ENCODE data around the gene PITPNB.

Gene PITPNB

DNA sequence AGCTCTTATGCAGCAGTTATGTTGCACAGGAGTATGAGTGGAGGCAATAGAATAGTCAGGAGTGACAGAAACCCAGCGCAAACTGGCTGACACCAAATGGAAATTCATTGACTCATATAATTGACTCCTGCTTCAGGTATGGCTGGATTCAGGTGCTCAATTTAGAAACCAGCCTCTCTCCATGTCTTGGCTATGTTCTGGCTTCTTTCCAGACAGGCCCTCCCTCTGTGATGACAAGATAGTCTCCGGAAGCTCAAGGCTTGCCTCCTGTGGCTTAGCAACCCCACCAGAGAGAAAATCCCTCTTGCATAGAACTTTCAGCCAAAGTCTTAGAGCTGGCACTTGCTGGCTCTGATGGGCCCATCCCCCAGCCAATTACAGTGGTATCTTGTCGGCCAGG lies 89.4 kb downstream of the PITPNB start:
- Histone ChIP-seq H3K9ac (ENCODE audit: low read depth, low read length) (no peak overlapping the region), H3K4me3 (ENCODE audit: low read depth, low read length) (no peak overlapping the region), H3K27ac (ENCODE audit: low read depth, low read length) (no peak overlapping the region), H3K9me3 (ENCODE audit: control insufficient read depth, insufficient read depth, low read length) (no peaks in the 10 kb centered on the region), H3K4me1 (ENCODE audit: control insufficient read depth, insufficient read depth, low read length) (no peaks in the 10 kb centered on the region), H3K27me3 (ENCODE audit: control insufficient read depth, insufficient read depth, low read length) (no peaks in the 10 kb centered on the region), H3K36me3 (ENCODE audit: control insufficient read depth, insufficient read depth, low read length) (no peaks in the 10 kb centered on the region)

GRCh38 chr22:27827604-27828587 lies 91.2 kb downstream of the PITPNB start:
- Histone ChIP-seq H3K9me3 (ENCODE audit: control insufficient read depth, insufficient read depth, low read length) (no peaks in the 10 kb centered on the region), H3K36me3 (ENCODE audit: control insufficient read depth, insufficient read depth, low read length) (no peaks in the 10 kb centered on the region), H3K4me3 (ENCODE audit: low read depth, low read length) (no peak overlapping the region), H3K27me3 (ENCODE audit: control insufficient read depth, insufficient read depth, low read length) (no peaks in the 10 kb centered on the region), H3K27ac (ENCODE audit: low read depth, low read length) (no peak overlapping the region), H3K4me1 (ENCODE audit: control insufficient read depth, insufficient read depth, low read length) (no peaks in the 10 kb centered on the region), H3K9ac (ENCODE audit: low read depth, low read length) (no peak overlapping the region)

DNA sequence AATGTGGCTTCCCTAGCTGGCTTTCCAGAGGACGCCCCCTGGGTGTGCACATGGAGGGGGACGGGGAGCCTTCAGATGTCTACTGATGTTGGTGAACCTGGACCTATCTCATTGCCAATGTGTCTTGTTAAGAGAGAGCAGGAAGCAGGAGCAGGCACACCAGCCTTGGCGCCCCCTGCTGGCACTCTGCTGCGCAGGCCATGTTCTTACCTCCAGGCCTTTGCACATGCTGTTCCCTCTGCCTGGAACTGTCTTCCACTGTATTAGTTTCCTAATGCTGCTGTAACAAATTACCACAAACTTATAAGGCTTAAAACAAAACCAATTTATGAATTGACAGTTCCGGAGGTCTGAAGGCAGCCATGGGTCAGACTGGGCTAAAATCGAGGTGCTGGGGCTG lies 93.9 kb downstream of the PITPNB start:
- H3K27ac ChIP-seq (ENCODE audit: low read depth, low read length) = no peak overlapping the region
- no peak overlapping the region for H3K4me3 ChIP-seq (ENCODE audit: low read depth, low read length)
- H3K27me3 ChIP-seq (ENCODE audit: control insufficient read depth, insufficient read depth, low read length) = no peaks in the 10 kb centered on the region
- H3K9me3 ChIP-seq (ENCODE audit: control insufficient read depth, insufficient read depth, low read length) = no peaks in the 10 kb centered on the region
- no peak overlapping the region for H3K9ac ChIP-seq (ENCODE audit: low read depth, low read length)
- peaks cover 7% of the 10 kb centered on the region; the same call in 1 of the 2 replicates for H3K4me1 ChIP-seq (ENCODE audit: control insufficient read depth, insufficient read depth, low read length)
- H3K36me3 ChIP-seq (ENCODE audit: control insufficient read depth, insufficient read depth, low read length) = no peaks in the 10 kb centered on the region

DNA sequence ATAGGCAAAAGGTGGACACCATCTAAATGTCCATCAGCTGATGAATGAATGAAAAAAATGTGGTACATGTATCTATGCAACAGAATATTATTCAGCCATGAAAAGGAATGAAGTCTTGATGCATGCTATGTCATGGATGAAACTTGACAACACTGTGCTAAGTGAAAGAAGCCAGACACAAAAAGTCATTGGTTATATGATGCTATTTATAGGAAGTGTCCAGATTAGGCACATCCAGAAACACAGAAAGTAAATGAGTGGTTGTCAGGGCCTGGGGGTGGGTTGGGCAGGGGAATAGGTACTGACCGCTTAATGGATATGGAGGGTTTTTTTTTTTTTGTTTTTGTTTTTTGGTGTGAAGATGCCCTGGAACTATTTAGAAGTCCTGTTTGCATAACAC lies 95.8 kb downstream of the PITPNB start:
- no peak overlapping the region for H3K9ac ChIP-seq (ENCODE audit: low read depth, low read length)
- no peaks in the 10 kb centered on the region for H3K9me3 ChIP-seq (ENCODE audit: control insufficient read depth, insufficient read depth, low read length)
- H3K4me1 ChIP-seq (ENCODE audit: control insufficient read depth, insufficient read depth, low read length) = peaks cover 7% of the 10 kb centered on the region; the same call in 1 of the 2 replicates
- H3K4me3 ChIP-seq (ENCODE audit: low read depth, low read length) = no peak overlapping the region
- H3K36me3 ChIP-seq (ENCODE audit: control insufficient read depth, insufficient read depth, low read length) = no peaks in the 10 kb centered on the region
- H3K27me3 ChIP-seq (ENCODE audit: control insufficient read depth, insufficient read depth, low read length) = no peaks in the 10 kb centered on the region
- H3K27ac ChIP-seq (ENCODE audit: low read depth, low read length) = no peak overlapping the region

DNA sequence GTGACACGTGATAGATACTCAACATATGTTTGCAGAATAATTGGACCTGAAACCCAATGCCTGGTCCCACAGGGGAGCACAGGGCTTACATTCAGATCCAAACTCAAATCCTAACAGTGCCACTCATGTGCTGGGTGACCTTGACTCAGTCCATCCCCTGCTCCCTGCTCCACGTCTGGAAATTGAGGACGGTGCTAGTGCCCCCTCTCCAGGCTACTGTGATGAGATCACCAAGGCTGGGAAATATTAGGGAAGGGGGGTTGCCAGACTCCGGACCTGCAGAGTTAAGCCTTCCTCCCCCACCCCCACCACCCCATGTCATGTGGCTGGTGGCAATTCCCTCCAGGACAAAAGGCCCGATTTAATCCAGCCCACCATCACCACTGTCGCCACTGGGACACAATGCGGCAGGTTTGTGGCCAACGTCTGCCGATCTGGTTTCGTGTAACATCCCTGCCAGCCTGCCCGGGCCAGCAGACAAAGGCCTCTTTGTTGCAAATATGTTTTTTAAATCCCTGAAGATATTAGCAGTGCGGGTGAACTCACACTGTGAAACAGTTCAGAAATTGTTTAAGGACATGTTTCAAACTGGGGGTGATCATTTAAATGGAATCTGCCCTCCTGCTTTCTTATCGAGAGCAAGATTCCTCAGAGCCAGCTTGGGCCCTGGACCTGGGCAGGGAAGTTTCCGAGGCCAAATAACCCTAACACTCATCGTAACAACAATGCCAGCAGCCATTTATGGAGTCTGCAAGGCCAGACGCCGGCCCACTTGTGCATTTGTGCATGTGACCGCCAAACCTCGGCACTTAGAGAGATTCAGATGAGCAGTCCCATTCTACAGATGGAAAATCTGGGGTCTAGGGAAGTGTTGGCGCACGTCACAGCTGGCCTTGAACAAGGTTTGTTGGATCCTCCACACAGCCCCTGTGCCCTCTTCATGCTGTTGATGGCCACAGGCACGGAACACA lies 97.9 kb downstream of the PITPNB start:
- Histone ChIP-seq H3K27ac (ENCODE audit: low read depth, low read length) (no peak overlapping the region), H3K4me1 (ENCODE audit: control insufficient read depth, insufficient read depth, low read length) (peaks cover 7% of the 10 kb centered on the region; the same call in 1 of the 2 replicates), H3K36me3 (ENCODE audit: control insufficient read depth, insufficient read depth, low read length) (no peaks in the 10 kb centered on the region), H3K4me3 (ENCODE audit: low read depth, low read length) (no peak overlapping the region), H3K27me3 (ENCODE audit: control insufficient read depth, insufficient read depth, low read length) (no peaks in the 10 kb centered on the region), H3K9me3 (ENCODE audit: control insufficient read depth, insufficient read depth, low read length) (no peaks in the 10 kb centered on the region), H3K9ac (ENCODE audit: low read depth, low read length) (no peak overlapping the region)

GRCh38 chr22:27816552-27816951 lies 102.5 kb downstream of the PITPNB start:
- Histone ChIP-seq H3K4me3 (ENCODE audit: low read depth, low read length) (no peak overlapping the region), H3K36me3 (ENCODE audit: control insufficient read depth, insufficient read depth, low read length) (no peaks in the 10 kb centered on the region), H3K9me3 (ENCODE audit: control insufficient read depth, insufficient read depth, low read length) (no peaks in the 10 kb centered on the region), H3K9ac (ENCODE audit: low read depth, low read length) (no peak overlapping the region), H3K27ac (ENCODE audit: low read depth, low read length) (no peak overlapping the region), H3K4me1 (ENCODE audit: control insufficient read depth, insufficient read depth, low read length) (peaks cover 7% of the 10 kb centered on the region; the same call in 1 of the 2 replicates), H3K27me3 (ENCODE audit: control insufficient read depth, insufficient read depth, low read length) (no peaks in the 10 kb centered on the region)

GRCh38 chr22:27815826-27816530 lies 103.1 kb downstream of the PITPNB start:
- peaks cover 2% of the 10 kb centered on the region; the same call in 1 of the 2 replicates for H3K4me1 ChIP-seq (ENCODE audit: control insufficient read depth, insufficient read depth, low read length)
- H3K9me3 ChIP-seq (ENCODE audit: control insufficient read depth, insufficient read depth, low read length) = no peaks in the 10 kb centered on the region
- no peak overlapping the region for H3K4me3 ChIP-seq (ENCODE audit: low read depth, low read length)
- no peak overlapping the region for H3K27ac ChIP-seq (ENCODE audit: low read depth, low read length)
- no peak overlapping the region for H3K9ac ChIP-seq (ENCODE audit: low read depth, low read length)
- no peaks in the 10 kb centered on the region for H3K27me3 ChIP-seq (ENCODE audit: control insufficient read depth, insufficient read depth, low read length)
- no peaks in the 10 kb centered on the region for H3K36me3 ChIP-seq (ENCODE audit: control insufficient read depth, insufficient read depth, low read length)

GRCh38 chr22:27814993-27815392 lies 104.1 kb downstream of the PITPNB start:
- no peaks in the 10 kb centered on the region for H3K27me3 ChIP-seq (ENCODE audit: control insufficient read depth, insufficient read depth, low read length)
- peaks cover 8% of the 10 kb centered on the region for H3K4me1 ChIP-seq (ENCODE audit: control insufficient read depth, insufficient read depth, low read length)
- H3K9me3 ChIP-seq (ENCODE audit: control insufficient read depth, insufficient read depth, low read length) = no peaks in the 10 kb centered on the region
- H3K36me3 ChIP-seq (ENCODE audit: control insufficient read depth, insufficient read depth, low read length) = no peaks in the 10 kb centered on the region
- H3K27ac ChIP-seq (ENCODE audit: low read depth, low read length) = no peak overlapping the region
- H3K4me3 ChIP-seq (ENCODE audit: low read depth, low read length) = no peak overlapping the region
- no peak overlapping the region for H3K9ac ChIP-seq (ENCODE audit: low read depth, low read length)

DNA sequence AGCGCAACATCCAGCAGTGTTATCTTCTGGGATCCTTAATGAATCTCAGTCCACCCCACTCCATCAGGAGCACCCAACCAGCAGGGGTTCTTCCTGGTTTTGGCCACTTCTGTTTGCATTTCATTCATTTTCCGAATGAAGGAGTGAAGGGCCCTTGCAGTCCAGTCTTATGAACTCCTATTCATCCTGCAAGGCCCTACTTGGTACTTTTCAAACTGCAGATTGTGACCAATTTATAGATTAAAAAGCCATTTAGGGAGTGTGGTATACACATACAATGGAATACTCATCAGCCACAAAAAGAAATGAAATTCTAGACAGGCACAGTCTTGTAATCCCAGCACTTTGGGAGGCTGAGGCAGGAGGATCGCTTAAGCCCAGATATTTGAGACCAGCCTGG lies 107.3 kb downstream of the PITPNB start:
- Histone ChIP-seq H3K9ac (ENCODE audit: low read depth, low read length) (no peak overlapping the region), H3K9me3 (ENCODE audit: control insufficient read depth, insufficient read depth, low read length) (no peaks in the 10 kb centered on the region), H3K27me3 (ENCODE audit: control insufficient read depth, insufficient read depth, low read length) (peaks cover 7% of the 10 kb centered on the region), H3K4me3 (ENCODE audit: low read depth, low read length) (no peak overlapping the region), H3K4me1 (ENCODE audit: control insufficient read depth, insufficient read depth, low read length) (peaks cover 8% of the 10 kb centered on the region), H3K27ac (ENCODE audit: low read depth, low read length) (no peak overlapping the region), H3K36me3 (ENCODE audit: control insufficient read depth, insufficient read depth, low read length) (no peaks in the 10 kb centered on the region)

- Histone ChIP-seq H3K27ac (ENCODE audit: low read depth, low read length) (no peak overlapping the region), H3K9ac (ENCODE audit: low read depth, low read length) (no peak overlapping the region), H3K36me3 (ENCODE audit: control insufficient read depth, insufficient read depth, low read length) (no peaks in the 10 kb centered on the region), H3K4me1 (ENCODE audit: control insufficient read depth, insufficient read depth, low read length) (peaks cover 8% of the 10 kb centered on the region), H3K4me3 (ENCODE audit: low read depth, low read length) (no peak overlapping the region), H3K9me3 (ENCODE audit: control insufficient read depth, insufficient read depth, low read length) (no peaks in the 10 kb centered on the region), H3K27me3 (ENCODE audit: control insufficient read depth, insufficient read depth, low read length) (peaks cover 7% of the 10 kb centered on the region)
Observed at GRCh38 chr22:27810609-27811151, 108.4 kb downstream of the PITPNB start.
